NB4 (cell line): ENCODE results near the gene TPSD1.

Experiments
- CTCF ChIP-seq: IDR thresholded peaks from one replicate; pipeline ENCODE4 v1.5.1; 2012; ENCODE audit warnings: low read depth, low read length
- MAX ChIP-seq: IDR thresholded peaks from 2 replicates; pipeline ENCODE4 v1.6.1; 2011; ENCODE audit warnings: low read depth, low read length
- POLR2A ChIP-seq: IDR thresholded peaks from 2 replicates; pipeline ENCODE4 v1.6.1; 2011; ENCODE audit warnings: mild to moderate bottlenecking; ENCODE audit not compliant: insufficient read length; ENCODE audit errors: extremely low read depth

- no peak for TF ChIP-seq CTCF
- no peak for TF ChIP-seq POLR2A
- no peak for TF ChIP-seq MAX
These were observed 50.5 kb downstream of the TPSD1 start for GRCh38 chr16:1306334-1306733.
